ENCODE measurements around the gene UBAC2. TPM values are rescaled to one million over a fixed set of nuclear protein-coding genes. Genes with fewer than 3 reads are reported as not detected.

Gene UBAC2
- total RNA-seq, 2 donors from 2014 or later: 39.0 to 46.1 TPM

- no peaks in the 10 kb centered on the region for H3K9me3 Mint-ChIP-seq
- ATAC-seq (replicated peaks): no peak
Observed at GRCh38 chr13:99173606-99174005, 27.0 kb upstream of the UBAC2 start.

DNA sequence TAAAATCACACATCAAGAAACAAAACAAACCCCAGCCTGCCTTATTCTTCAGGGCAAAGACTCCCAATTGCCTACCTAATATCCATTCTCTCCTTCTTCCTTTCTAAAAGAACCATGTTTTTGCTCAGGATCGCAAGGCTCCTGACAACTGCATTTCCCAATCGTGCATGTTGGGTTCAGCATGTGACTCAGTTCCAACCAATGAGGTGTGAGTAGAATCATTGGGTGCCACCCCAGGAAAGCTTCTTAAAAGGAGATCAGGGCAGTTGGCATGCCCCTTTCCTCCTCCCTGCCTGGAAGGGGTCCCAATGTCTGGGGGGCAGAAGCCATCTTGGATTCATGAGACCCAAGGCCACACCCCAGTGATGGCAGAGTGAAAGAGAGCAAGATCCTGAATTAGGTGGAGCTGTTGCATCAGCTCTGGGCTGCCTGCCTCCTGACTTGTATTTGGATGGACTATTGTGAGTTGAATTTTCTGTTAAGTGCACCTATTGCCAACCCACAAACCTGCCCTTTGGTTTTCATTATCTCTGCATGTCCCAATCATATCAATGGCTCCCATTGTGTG is 26.0 kb upstream of the UBAC2 start:
- Mint-ChIP-seq H3K9me3 (no peaks in the 10 kb centered on the region), H3K4me3 (no peak overlapping the region)
- no peak for ATAC-seq (replicated peaks)

More at GRCh38 chr13:99173606-99174005, 27.0 kb upstream of the UBAC2 start:
- Mint-ChIP-seq H3K4me1 (peaks cover 10% of the 10 kb centered on the region), H3K4me3 (no peak overlapping the region), H3K27ac (no peak overlapping the region), H3K36me3 (ENCODE audit: low read depth) (no peaks in the 10 kb centered on the region), H3K27me3 (no peaks in the 10 kb centered on the region)

DNA sequence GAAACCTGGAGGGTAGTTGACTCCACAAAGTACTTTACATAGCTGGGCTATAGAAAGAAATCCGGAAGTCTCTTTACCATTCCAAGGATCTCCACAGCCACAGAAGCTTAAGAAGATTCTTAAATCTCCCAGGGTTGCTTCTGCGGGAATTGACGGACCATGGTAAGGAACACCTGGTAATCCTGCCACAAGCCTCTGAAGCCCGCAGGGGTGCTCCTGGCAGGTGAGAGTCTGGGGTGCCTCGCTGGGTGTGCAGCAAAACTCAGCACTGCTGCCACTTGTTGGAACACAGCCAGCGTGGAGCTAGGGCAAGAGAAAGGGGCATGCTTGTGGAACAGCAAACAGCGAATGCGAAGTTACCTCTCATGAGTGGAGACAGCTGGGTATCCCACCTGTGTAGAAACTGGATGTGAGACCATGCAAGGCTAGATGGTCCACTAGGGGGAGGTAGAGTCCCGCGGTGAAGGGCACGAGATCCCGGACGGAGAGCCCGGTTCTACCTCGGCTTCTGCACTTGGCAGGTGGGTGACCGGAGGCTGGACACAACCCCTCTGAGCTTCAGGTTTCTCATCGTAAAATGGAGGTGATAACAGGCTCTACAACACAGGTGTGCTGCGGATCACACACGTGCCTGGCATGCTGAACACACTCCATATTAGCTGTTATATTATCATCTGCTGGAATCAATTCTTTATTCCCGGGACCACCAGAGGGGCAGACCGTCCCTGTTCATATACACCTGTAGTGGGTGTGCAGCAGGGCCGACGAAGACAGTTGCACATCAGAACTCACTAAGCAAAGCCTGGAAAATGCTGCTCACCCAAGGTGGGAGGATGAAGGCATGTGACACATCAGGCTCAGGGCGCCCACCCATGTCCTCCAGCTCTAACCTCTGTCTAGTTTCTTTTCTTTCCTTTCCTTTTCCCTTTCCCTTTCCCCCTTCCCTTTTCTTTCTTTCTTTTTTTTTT is 24.1 kb upstream of the UBAC2 start:
- Mint-ChIP-seq H3K36me3 (ENCODE audit: low read depth) (no peaks in the 10 kb centered on the region), H3K4me1 (peaks cover 25% of the 10 kb centered on the region), H3K27ac (no peak overlapping the region), H3K27me3 (no peaks in the 10 kb centered on the region), H3K4me3 (peak overlapping the region; percentile 66), H3K9me3 (no peaks in the 10 kb centered on the region)
- peak; percentile 92 for ATAC-seq (replicated peaks)

More for the DNA sequence above, 26.0 kb upstream of the UBAC2 start:
- Mint-ChIP-seq H3K36me3 (ENCODE audit: low read depth) (no peaks in the 10 kb centered on the region), H3K4me1 (peaks cover 16% of the 10 kb centered on the region), H3K27me3 (no peaks in the 10 kb centered on the region), H3K27ac (no peak overlapping the region)

DNA sequence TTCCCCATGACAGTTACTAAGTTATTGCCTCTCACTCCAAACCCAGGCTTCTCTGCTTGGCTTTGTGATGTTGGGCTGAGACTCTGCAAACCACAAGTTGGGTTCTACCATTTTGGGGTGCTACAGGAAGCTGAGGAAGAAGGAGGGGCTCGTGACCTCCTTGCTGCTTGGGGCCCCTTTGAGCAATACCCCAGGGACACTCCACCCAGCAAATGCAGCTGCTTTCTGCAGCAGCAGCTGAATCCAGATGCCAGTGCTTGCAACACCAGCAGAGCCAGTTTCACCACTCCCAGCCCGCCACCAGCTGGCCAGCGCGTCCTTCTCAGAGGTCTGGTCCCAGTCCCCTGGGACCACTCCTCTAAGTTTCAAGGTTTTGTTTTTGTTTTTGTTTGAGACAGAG is 22.0 kb upstream of the UBAC2 start:
- no peaks in the 10 kb centered on the region for H3K27me3 Mint-ChIP-seq
- no peak for ATAC-seq (replicated peaks)
- H3K9me3 Mint-ChIP-seq: no peaks in the 10 kb centered on the region
- peak overlapping the region; percentile 66 for H3K4me3 Mint-ChIP-seq
- no peak overlapping the region for H3K27ac Mint-ChIP-seq
- H3K4me1 Mint-ChIP-seq: peaks cover 25% of the 10 kb centered on the region
- H3K36me3 Mint-ChIP-seq (ENCODE audit: low read depth): no peaks in the 10 kb centered on the region

DNA sequence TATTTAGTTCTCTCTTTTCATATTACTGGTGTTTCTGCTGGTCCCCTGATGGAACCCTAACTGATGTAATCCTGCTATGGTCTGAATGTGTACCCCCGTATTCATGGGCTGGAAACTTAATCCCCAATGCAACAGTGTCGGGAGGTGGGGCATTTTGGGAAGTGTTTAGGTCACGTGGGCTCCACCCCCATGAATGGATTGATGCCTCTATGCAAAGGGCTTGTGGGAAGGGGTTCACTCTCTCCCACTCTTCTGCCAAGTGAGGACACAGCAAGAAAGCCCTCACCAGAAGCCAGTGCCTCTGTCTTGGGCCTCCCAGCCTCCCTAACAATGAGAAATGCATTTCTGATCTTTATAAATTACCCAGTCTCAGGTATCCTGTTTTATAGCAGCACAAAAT is 21.2 kb upstream of the UBAC2 start:
- no peak for ATAC-seq (replicated peaks)
- H3K27ac Mint-ChIP-seq: no peak overlapping the region
- no peaks in the 10 kb centered on the region for H3K36me3 Mint-ChIP-seq (ENCODE audit: low read depth)
- no peaks in the 10 kb centered on the region for H3K27me3 Mint-ChIP-seq
- H3K4me3 Mint-ChIP-seq: peak overlapping the region; percentile 32
- peaks cover 25% of the 10 kb centered on the region for H3K4me1 Mint-ChIP-seq
- no peaks in the 10 kb centered on the region for H3K9me3 Mint-ChIP-seq

DNA sequence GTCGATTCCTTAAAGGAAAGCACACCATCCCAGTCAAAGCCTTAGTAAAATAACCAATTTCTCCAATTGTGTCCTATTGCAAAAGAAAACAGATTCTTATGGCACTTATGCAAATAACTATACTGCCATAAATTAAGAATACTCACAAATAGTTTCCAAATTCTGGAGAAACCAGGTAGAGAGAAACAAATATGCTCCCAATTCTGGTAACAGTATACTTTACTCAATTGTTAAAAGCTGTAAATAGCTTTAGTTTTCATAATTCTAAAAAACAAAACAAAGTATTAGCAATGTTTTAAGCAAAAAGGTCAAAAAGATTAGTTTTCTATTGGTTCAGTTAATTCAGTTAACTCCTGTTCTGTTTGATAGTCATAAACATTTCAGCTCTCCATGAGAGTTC is 18.2 kb upstream of the UBAC2 start:
- Mint-ChIP-seq H3K4me1 (peaks cover 21% of the 10 kb centered on the region), H3K4me3 (no peak overlapping the region), H3K27me3 (no peaks in the 10 kb centered on the region), H3K36me3 (ENCODE audit: low read depth) (no peaks in the 10 kb centered on the region), H3K9me3 (no peaks in the 10 kb centered on the region), H3K27ac (no peak overlapping the region)
- no peak for ATAC-seq (replicated peaks)

DNA sequence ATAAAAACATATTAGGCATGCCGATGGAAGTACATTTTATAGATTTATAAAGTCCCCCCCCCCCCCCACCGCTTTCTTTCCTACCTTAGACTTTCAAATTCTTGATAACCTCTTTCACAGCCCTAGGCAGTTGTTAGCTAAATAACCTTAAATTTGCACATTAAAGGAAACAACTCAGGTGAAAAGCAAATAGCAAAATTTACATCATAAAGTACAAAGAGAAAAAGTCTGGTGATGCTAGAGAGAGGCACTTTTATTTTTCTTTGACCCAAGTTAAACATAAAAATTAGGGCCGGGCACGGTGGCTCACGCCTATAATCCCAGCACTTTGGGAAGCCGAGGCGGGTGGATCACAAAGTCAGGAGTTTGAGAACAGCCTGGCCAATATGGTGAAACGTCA is 15.0 kb upstream of the UBAC2 start:
- Mint-ChIP-seq H3K27me3 (no peaks in the 10 kb centered on the region), H3K4me1 (peaks cover 3% of the 10 kb centered on the region), H3K27ac (no peak overlapping the region), H3K9me3 (no peaks in the 10 kb centered on the region), H3K4me3 (no peak overlapping the region), H3K36me3 (ENCODE audit: low read depth) (no peaks in the 10 kb centered on the region)
- ATAC-seq (replicated peaks): no peak

GRCh38 chr13:99190147-99190985 is 10.3 kb upstream of the UBAC2 start:
- Mint-ChIP-seq H3K4me3 (no peak overlapping the region), H3K9me3 (no peaks in the 10 kb centered on the region), H3K27ac (no peak overlapping the region), H3K27me3 (no peaks in the 10 kb centered on the region), H3K4me1 (peaks cover 9% of the 10 kb centered on the region), H3K36me3 (ENCODE audit: low read depth) (no peaks in the 10 kb centered on the region)
- no peak for ATAC-seq (replicated peaks)

GRCh38 chr13:99191336-99191899 is 9.2 kb upstream of the UBAC2 start:
- H3K4me1 Mint-ChIP-seq: peaks cover 9% of the 10 kb centered on the region

GRCh38 chr13:99191900-99192399 is 8.7 kb upstream of the UBAC2 start:
- H3K27ac Mint-ChIP-seq: no peak overlapping the region
- no peak overlapping the region for H3K4me3 Mint-ChIP-seq
- H3K9me3 Mint-ChIP-seq: no peaks in the 10 kb centered on the region
- H3K27me3 Mint-ChIP-seq: no peaks in the 10 kb centered on the region
- no peaks in the 10 kb centered on the region for H3K36me3 Mint-ChIP-seq (ENCODE audit: low read depth)
- no peak for ATAC-seq (replicated peaks)
- H3K4me1 Mint-ChIP-seq: peaks cover 9% of the 10 kb centered on the region

More at GRCh38 chr13:99191336-99191899, 9.2 kb upstream of the UBAC2 start:
- no peak for ATAC-seq (replicated peaks)
- Mint-ChIP-seq H3K9me3 (no peaks in the 10 kb centered on the region), H3K36me3 (ENCODE audit: low read depth) (no peaks in the 10 kb centered on the region), H3K27ac (peak overlapping the region; percentile 20), H3K27me3 (no peaks in the 10 kb centered on the region), H3K4me3 (no peak overlapping the region)

- ATAC-seq (replicated peaks): no peak
- Mint-ChIP-seq H3K9me3 (no peaks in the 10 kb centered on the region), H3K4me1 (peaks cover 9% of the 10 kb centered on the region), H3K36me3 (ENCODE audit: low read depth) (no peaks in the 10 kb centered on the region), H3K4me3 (no peak overlapping the region), H3K27me3 (no peaks in the 10 kb centered on the region), H3K27ac (no peak overlapping the region)
Observed at GRCh38 chr13:99192480-99192879, 8.2 kb upstream of the UBAC2 start.

- no peaks in the 10 kb centered on the region for H3K9me3 Mint-ChIP-seq
- H3K4me3 Mint-ChIP-seq: no peak overlapping the region
- no peak for ATAC-seq (replicated peaks)
- no peak overlapping the region for H3K27ac Mint-ChIP-seq
- peaks cover 9% of the 10 kb centered on the region for H3K4me1 Mint-ChIP-seq
- no peaks in the 10 kb centered on the region for H3K27me3 Mint-ChIP-seq
- H3K36me3 Mint-ChIP-seq (ENCODE audit: low read depth): no peaks in the 10 kb centered on the region
Observed at GRCh38 chr13:99193152-99193551, 7.5 kb upstream of the UBAC2 start.

GRCh38 chr13:99196466-99197116 is 4.1 kb upstream of the UBAC2 start:
- Mint-ChIP-seq H3K4me3 (no peak overlapping the region), H3K4me1 (peaks cover 14% of the 10 kb centered on the region), H3K27me3 (no peaks in the 10 kb centered on the region), H3K9me3 (no peaks in the 10 kb centered on the region), H3K27ac (no peak overlapping the region), H3K36me3 (ENCODE audit: low read depth) (peaks cover 15% of the 10 kb centered on the region)
- ATAC-seq (replicated peaks): no peak

All from activated T-helper 17 cell treated with anti-CD3 and anti-CD28 coated beads, Interleukin-2, amount 50 U/mL, for 72 hours (primary cell).